Body of pancreas (tissue), 4 donors: ENCODE data around the gene GRN. TPM values are rescaled to one million over a fixed set of nuclear protein-coding genes. Genes with fewer than 3 reads are reported as not detected.

ENCODE experiments used
- ATAC-seq: fragments of 150-250 bp; one replicate; pipeline ENCODE4 v1.9.1; 2016
- DNase-seq, 4 donors: peaks; one replicate each; pipeline ENCODE4 v3.0.0-alpha.2; 2019
- H3K27ac ChIP-seq, 4 donors: fragments of 200-600 bp; sonication (generic); 1 replicate in 3 of 4; 2 replicates in 1 of 4; pipeline versions ENCODE4 v1.5.1 to v1.6.1; 2016 to 2019; ENCODE audit warnings: mild to moderate bottlenecking in 1 of 4, mixed read lengths in 1 of 4, moderate library complexity in 1 of 4
- H3K27me3 ChIP-seq, 2 donors: fragments of 200-600 bp; sonication (generic); one replicate each; pipeline ENCODE4 v1.6.0; 2016; ENCODE audit warnings: mild to moderate bottlenecking in 1 of 2
- H3K36me3 ChIP-seq, 2 donors: fragments of 200-600 bp; sonication (generic); replicated peaks in 1 of 2; 2 replicates each; pipeline ENCODE4 v1.5.1; 2016; ENCODE audit warnings: low read depth in 2 of 2; ENCODE audit not compliant: insufficient read depth in 1 of 2
- H3K4me1 ChIP-seq: fragments of 200-600 bp; sonication (generic); one replicate; pipeline ENCODE4 v1.6.0; 2016
- H3K4me3 ChIP-seq, 2 donors: fragments of 200-600 bp; sonication (generic); 1 replicate in 1 of 2; 2 replicates in 1 of 2; pipeline ENCODE4 v1.5.1; 2016 to 2019
- H3K9me3 ChIP-seq, 3 donors: fragments of 200-600 bp; sonication (generic); 1 replicate in 2 of 3; 2 replicates in 1 of 3; pipeline ENCODE4 v1.5.1; 2016
- POLR2A ChIP-seq, 3 donors: fragments of 450-650 bp; IDR thresholded peaks; one replicate each; pipeline ENCODE4 v1.6.1; 2016; ENCODE audit warnings: antibody characterized with exemption in 3 of 3, mild to moderate bottlenecking in 2 of 3
- WGBS, 2 donors: methylation state at CpG; one replicate each; pipeline ENCODE4 v1.1.5; 2017; 5-methylcytosine and 5-hydroxymethylcytosine counted together
- intact Hi-C: fragments of 100-400 bp; cut with DNase I; formaldehyde crosslinking; loops from one replicate; pipeline ENCODE4 v1.15.1; 2023
- total RNA-seq, 2 donors: library from RNA; depleted of rRNA; stranded (reverse); fragments of >200 nt; gene quantifications; one replicate each; pipeline ENCODE4 v1.1.0, GENCODE V29; 2016
- TF ChIP-seq, protein P1 (sequence below), 7 experiments: fragments of 450-650 bp in 4 of 7; fragments of 200-600 bp in 3 of 7; sonication (generic) in 3 of 7; IDR thresholded peaks; one replicate each; pipeline ENCODE4 v1.5.1; 2016 to 2019; ENCODE audit warnings: antibody characterized with exemption in 7 of 7

The GRN gene
- total RNA-seq, 2 donors from 2014 or later, result 119 to 153 TPM

DNA sequence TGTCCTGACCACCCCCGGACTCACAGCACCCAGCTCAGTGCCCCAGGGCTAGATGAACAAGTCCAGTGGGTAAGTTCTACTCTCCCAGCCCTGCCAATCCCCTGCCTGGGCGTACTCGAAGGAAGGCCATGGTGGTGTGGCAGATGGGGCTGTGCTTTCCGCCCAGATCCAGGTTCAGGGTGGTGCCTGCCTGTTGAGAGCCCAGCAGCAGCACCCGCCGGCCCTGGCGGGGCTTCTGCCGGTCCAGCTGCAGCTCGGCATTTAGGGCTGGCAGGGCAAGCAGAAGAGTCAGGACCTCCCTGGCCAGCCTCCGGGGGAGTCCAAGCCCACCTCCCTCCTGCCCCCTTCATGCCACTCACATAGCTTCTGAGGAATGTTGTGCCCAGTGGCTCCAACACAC is 34.8 kb downstream of the GRN start:
- WGBS, 2 donors, result 76% methylated on average over 10 of the region's 10 CpGs; no CpG with 5 or more reads in 1 of the 2 donors
- H3K4me3 ChIP-seq, result no peak overlapping the region
- intact Hi-C loops, result no loop called here
- H3K9me3 ChIP-seq, result no peaks in the 10 kb centered on the region
- TF ChIP-seq POLR2A (IDR thresholded peaks at IDR 0.05), result no peak
- TF ChIP-seq, protein P1, sequence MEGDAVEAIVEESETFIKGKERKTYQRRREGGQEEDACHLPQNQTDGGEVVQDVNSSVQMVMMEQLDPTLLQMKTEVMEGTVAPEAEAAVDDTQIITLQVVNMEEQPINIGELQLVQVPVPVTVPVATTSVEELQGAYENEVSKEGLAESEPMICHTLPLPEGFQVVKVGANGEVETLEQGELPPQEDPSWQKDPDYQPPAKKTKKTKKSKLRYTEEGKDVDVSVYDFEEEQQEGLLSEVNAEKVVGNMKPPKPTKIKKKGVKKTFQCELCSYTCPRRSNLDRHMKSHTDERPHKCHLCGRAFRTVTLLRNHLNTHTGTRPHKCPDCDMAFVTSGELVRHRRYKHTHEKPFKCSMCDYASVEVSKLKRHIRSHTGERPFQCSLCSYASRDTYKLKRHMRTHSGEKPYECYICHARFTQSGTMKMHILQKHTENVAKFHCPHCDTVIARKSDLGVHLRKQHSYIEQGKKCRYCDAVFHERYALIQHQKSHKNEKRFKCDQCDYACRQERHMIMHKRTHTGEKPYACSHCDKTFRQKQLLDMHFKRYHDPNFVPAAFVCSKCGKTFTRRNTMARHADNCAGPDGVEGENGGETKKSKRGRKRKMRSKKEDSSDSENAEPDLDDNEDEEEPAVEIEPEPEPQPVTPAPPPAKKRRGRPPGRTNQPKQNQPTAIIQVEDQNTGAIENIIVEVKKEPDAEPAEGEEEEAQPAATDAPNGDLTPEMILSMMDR (IDR thresholded peaks at IDR 0.05), result no peak
- no peaks in the 10 kb centered on the region for H3K36me3 ChIP-seq
- peaks cover 6% of the 10 kb centered on the region for H3K4me1 ChIP-seq
- no peaks in the 10 kb centered on the region for H3K27me3 ChIP-seq
- no peak overlapping the region for H3K27ac ChIP-seq
- DNase-seq (no peak), ATAC-seq (no peak)

DNA sequence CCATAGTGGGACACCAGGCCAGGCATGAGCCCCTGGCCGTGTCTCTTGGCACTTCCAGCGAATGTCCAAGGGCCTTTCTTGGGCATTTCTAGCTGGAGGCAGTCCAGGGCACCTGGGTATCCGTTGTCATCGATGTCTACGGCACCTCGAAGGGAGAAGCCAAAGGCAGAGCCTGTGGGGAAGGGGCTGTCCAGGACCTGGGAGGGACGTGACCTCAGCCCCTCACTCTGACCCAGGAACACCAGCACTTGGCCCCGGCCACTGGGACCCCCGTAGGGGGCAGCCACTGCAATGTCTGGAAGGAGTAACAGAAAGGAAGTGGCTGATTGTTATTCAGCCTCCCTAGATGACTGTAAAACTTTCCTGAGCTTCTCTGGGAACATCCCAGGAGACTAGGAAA is 35.7 kb downstream of the GRN start:
- ATAC-seq, result no peak
- 42 to 59% methylated on average over 5 to 9 of the region's 9 CpGs for WGBS, 2 donors
- intact Hi-C loops, result no loop called here
- TF ChIP-seq, protein P1 (IDR thresholded peaks at IDR 0.05), result no peak
- TF ChIP-seq POLR2A (IDR thresholded peaks at IDR 0.05), result no peak
- H3K27ac ChIP-seq, result no peak overlapping the region
- no peak for DNase-seq
- H3K36me3 ChIP-seq, result no peaks in the 10 kb centered on the region
- no peak overlapping the region for H3K4me3 ChIP-seq
- H3K9me3 ChIP-seq, result no peaks in the 10 kb centered on the region
- no peaks in the 10 kb centered on the region for H3K27me3 ChIP-seq
- peaks cover 14% of the 10 kb centered on the region for H3K4me1 ChIP-seq

GRCh38 chr17:44381810-44382305 is 36.8 kb downstream of the GRN start:
- intact Hi-C loops, result no loop called here
- TF ChIP-seq, protein P1 (IDR thresholded peaks at IDR 0.05), result no peak
- TF ChIP-seq POLR2A (IDR thresholded peaks at IDR 0.05), result no peak
- ATAC-seq, result no peak

DNA sequence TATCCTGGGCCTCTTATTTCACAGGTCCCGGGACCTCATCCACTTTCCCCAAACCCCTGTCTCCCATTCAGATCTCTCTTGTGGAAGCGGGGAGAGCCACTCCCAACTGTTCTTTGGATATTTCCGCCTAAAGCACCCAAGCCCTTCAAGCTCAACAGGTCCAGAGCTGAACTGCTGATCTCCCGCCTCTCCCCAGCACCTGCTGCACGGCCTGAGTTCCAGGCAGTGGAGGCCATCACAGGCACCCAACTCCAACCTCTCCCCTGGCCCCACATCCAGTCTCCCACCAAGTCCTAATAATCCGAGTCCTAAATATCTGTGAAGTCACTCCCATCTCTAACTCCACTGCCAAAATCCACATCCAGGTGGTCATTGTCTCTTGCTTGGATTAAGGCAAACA is 37.8 kb downstream of the GRN start:
- Histone ChIP-seq H3K4me3 (no peak overlapping the region), H3K36me3 (no peaks in the 10 kb centered on the region), H3K27me3 (no peaks in the 10 kb centered on the region), H3K4me1 (peaks cover 17% of the 10 kb centered on the region), H3K27ac (no peak overlapping the region), H3K9me3 (no peaks in the 10 kb centered on the region)
- ATAC-seq (no peak), DNase-seq (no peak)
- intact Hi-C loops, result no loop called here
- TF ChIP-seq, protein P1 (IDR thresholded peaks at IDR 0.05), result no peak
- TF ChIP-seq POLR2A (IDR thresholded peaks at IDR 0.05), result no peak
- 81 to 84% methylated on average over 6 of the region's 6 CpGs for WGBS, 2 donors

More at GRCh38 chr17:44381810-44382305, 36.8 kb downstream of the GRN start:
- DNase-seq, result no peak
- Histone ChIP-seq H3K9me3 (no peaks in the 10 kb centered on the region), H3K27ac (no peak overlapping the region), H3K36me3 (no peaks in the 10 kb centered on the region), H3K27me3 (no peaks in the 10 kb centered on the region), H3K4me1 (peaks cover 17% of the 10 kb centered on the region), H3K4me3 (no peak overlapping the region)
- 65 to 74% methylated on average over 4 of the region's 4 CpGs for WGBS, 2 donors

- WGBS, 2 donors, result 92 to 96% methylated on average over 11 to 15 of the region's 15 CpGs
- intact Hi-C loops, result no loop called here
- ATAC-seq, result no peak
- DNase-seq, result no peak
- no peaks in the 10 kb centered on the region for H3K27me3 ChIP-seq
- no peaks in the 10 kb centered on the region for H3K36me3 ChIP-seq
- peaks cover 17% of the 10 kb centered on the region for H3K4me1 ChIP-seq
- no peaks in the 10 kb centered on the region for H3K9me3 ChIP-seq
- no peak overlapping the region for H3K27ac ChIP-seq
- no peak overlapping the region for H3K4me3 ChIP-seq
- no peak for TF ChIP-seq POLR2A (IDR thresholded peaks at IDR 0.05)
- TF ChIP-seq, protein P1 (IDR thresholded peaks at IDR 0.05), result no peak
Measured at GRCh38 chr17:44383363-44383762, 38.3 kb downstream of the GRN start.
